ENCODE measurements around the gene PDE4B.

The PDE4B gene

DNA sequence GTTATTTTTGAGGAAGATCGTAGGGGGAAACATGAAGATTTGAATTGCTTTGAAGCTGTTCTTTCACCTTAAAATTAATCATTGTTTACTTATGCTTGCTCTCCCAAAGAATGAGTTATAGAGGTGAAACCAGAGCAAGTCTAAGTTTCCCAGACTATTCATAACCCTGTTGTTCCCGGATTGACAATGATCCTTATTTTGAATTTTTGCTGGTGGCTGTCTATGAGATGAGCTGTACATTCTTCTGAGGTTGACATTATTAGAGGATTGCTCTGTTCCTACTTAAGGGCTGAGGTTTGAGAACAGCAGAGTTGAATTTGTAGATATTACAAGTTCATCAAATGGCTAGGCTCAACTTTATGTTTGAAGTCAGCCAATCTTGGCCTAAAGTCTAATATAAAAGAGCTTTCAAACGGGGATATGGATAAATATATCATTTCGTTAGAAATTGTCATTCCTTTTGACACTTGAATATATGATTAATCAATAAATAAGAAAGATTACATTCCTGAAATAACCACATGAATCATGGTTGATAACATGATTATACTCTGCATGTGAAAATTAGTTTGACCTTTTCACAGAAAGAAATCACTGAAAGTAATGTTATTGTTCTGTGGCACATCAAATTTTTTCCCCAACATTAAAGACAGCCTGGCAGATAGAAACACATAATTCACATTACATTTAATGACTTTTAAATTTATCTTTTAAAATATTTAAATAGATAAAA, 19.1 kb upstream of the PDE4B start:
- H3K4me3 ChIP-seq (ENCODE audit: low read length) = no peak overlapping the region
- H3K27me3 ChIP-seq (ENCODE audit: insufficient read depth, low read length) = no peaks in the 10 kb centered on the region
- no peaks in the 10 kb centered on the region for H3K36me3 ChIP-seq (ENCODE audit: insufficient read depth, low read depth, low read length)
- no peak overlapping the region for H3K27ac ChIP-seq (ENCODE audit: low read length)
- H3K4me1 ChIP-seq (ENCODE audit: insufficient read depth, low read length) = no peaks in the 10 kb centered on the region
- no peaks in the 10 kb centered on the region for H3K9me3 ChIP-seq (ENCODE audit: insufficient read depth, low read depth, low read length)
- H3K9ac ChIP-seq (ENCODE audit: low read depth, low read length) = no peak overlapping the region

DNA sequence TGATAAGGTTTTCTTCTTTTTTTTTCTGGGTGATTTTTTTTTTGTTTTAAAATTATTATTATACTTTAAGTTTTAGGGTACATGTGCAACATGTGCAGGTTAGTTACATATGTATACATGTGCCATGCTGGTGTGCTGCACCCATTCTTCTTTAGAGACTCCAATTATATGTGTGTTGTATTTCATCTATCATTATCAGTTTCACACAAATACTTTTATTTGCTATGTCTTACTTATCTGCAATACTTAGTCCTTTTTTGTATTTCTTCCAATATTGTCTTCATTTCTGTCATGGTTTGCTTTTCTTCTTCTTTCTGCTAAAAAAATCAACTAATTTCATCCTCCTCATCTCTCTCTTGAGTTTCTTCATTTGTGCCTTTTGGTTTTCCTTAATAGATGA, 3.9 kb upstream of the PDE4B start:
- no peaks in the 10 kb centered on the region for H3K4me1 ChIP-seq (ENCODE audit: insufficient read depth, low read length)
- H3K36me3 ChIP-seq (ENCODE audit: insufficient read depth, low read depth, low read length) = no peaks in the 10 kb centered on the region
- H3K9me3 ChIP-seq (ENCODE audit: insufficient read depth, low read depth, low read length) = no peaks in the 10 kb centered on the region
- no peak overlapping the region for H3K4me3 ChIP-seq (ENCODE audit: low read length)
- H3K9ac ChIP-seq (ENCODE audit: low read depth, low read length) = no peak overlapping the region
- no peak overlapping the region for H3K27ac ChIP-seq (ENCODE audit: low read length)
- peaks cover 43% of the 10 kb centered on the region for H3K27me3 ChIP-seq (ENCODE audit: insufficient read depth, low read length)

DNA sequence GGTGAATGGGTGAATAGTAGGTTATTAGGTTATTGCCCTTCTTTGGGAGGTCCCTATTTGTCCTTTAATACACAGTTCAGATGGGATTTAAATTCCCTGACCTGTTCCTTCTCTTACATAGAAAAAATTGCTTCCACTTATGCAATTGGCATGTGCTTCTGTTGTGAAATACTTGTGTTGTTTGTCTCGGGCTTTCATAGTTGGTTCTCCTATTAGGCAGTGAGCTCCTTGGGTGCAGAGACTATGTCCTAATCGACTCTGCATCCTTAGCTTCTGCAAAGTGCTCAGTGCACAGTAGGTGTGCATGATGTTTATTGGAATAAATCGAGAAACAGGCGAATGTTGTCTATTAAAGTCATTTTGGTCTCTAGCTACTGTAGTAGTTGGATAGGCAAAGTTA, 1.3 kb upstream of the PDE4B start:
- Histone ChIP-seq H3K36me3 (ENCODE audit: insufficient read depth, low read depth, low read length) (no peaks in the 10 kb centered on the region), H3K4me1 (ENCODE audit: insufficient read depth, low read length) (no peaks in the 10 kb centered on the region), H3K27me3 (ENCODE audit: insufficient read depth, low read length) (peaks cover 69% of the 10 kb centered on the region), H3K27ac (ENCODE audit: low read length) (no peak overlapping the region), H3K9me3 (ENCODE audit: insufficient read depth, low read depth, low read length) (no peaks in the 10 kb centered on the region), H3K4me3 (ENCODE audit: low read length) (no peak overlapping the region), H3K9ac (ENCODE audit: low read depth, low read length) (no peak overlapping the region)

- Histone ChIP-seq H3K9me3 (ENCODE audit: insufficient read depth, low read depth, low read length) (no peaks in the 10 kb centered on the region), H3K36me3 (ENCODE audit: insufficient read depth, low read depth, low read length) (no peaks in the 10 kb centered on the region), H3K27ac (ENCODE audit: low read length) (no peak overlapping the region), H3K9ac (ENCODE audit: low read depth, low read length) (no peak overlapping the region), H3K4me1 (ENCODE audit: insufficient read depth, low read length) (no peaks in the 10 kb centered on the region), H3K4me3 (ENCODE audit: low read length) (peak overlapping the region; percentile 84), H3K27me3 (ENCODE audit: insufficient read depth, low read length) (peaks cover 72% of the 10 kb centered on the region)
These were observed 660 bp upstream of the PDE4B start for GRCh38 chr1:65791801-65792668.

- H3K9ac ChIP-seq (ENCODE audit: low read depth, low read length) = peak overlapping the region; percentile 49; the same call in 1 of the 2 replicates
- peak overlapping the region; percentile 84 for H3K4me3 ChIP-seq (ENCODE audit: low read length)
- peaks cover 72% of the 10 kb centered on the region for H3K27me3 ChIP-seq (ENCODE audit: insufficient read depth, low read length)
These were observed 651 bp downstream of the PDE4B start for GRCh38 chr1:65793359-65793732.

DNA sequence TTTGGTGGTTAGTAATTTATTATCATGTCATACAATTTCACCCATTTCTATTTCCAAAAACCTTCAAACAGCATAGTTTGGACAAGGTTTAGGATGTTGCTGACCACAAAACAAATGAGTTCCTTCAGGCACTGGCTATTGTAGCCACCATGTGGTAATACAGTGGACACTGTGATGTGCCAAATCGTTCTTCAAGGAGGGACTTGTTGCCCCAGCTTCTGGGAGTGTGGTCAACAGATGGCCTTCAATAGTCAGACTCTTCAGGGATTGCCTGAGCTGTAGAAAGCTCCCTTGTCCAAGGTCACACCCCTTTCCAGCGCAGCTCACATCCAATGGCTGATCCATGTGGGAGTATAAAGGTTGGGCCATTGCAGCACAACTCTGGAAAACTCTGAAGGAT, 2.6 kb downstream of the PDE4B start:
- Histone ChIP-seq H3K27ac (ENCODE audit: low read length) (no peak overlapping the region), H3K9ac (ENCODE audit: low read depth, low read length) (no peak overlapping the region), H3K4me1 (ENCODE audit: insufficient read depth, low read length) (no peaks in the 10 kb centered on the region), H3K36me3 (ENCODE audit: insufficient read depth, low read depth, low read length) (no peaks in the 10 kb centered on the region), H3K9me3 (ENCODE audit: insufficient read depth, low read depth, low read length) (no peaks in the 10 kb centered on the region), H3K27me3 (ENCODE audit: insufficient read depth, low read length) (peaks cover 63% of the 10 kb centered on the region), H3K4me3 (ENCODE audit: low read length) (no peak overlapping the region)

More at GRCh38 chr1:65793359-65793732, 651 bp downstream of the PDE4B start:
- Histone ChIP-seq H3K9me3 (ENCODE audit: insufficient read depth, low read depth, low read length) (no peaks in the 10 kb centered on the region), H3K27ac (ENCODE audit: low read length) (no peak overlapping the region), H3K4me1 (ENCODE audit: insufficient read depth, low read length) (no peaks in the 10 kb centered on the region), H3K36me3 (ENCODE audit: insufficient read depth, low read depth, low read length) (no peaks in the 10 kb centered on the region)

DNA sequence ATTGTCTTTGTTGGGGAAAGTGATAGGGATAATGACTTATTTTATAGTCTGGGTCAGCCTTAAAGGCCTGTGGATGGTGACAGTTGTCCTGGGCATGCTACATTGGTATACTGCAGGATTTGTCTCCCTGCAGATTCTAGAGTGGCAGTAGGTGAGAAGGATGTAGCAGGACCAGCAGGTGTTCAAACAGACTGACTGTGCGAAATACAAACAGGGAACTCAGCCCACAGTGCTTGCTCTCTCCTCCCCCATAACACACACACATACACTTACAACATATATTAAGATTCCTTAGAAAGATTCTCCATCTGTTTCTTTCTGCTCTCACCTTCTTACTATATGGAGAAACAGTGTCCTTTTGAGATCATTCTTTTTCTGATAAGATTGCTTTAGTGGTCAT, 6.9 kb downstream of the PDE4B start:
- H3K36me3 ChIP-seq (ENCODE audit: insufficient read depth, low read depth, low read length) = no peaks in the 10 kb centered on the region
- H3K9me3 ChIP-seq (ENCODE audit: insufficient read depth, low read depth, low read length) = no peaks in the 10 kb centered on the region
- no peaks in the 10 kb centered on the region for H3K4me1 ChIP-seq (ENCODE audit: insufficient read depth, low read length)
- H3K9ac ChIP-seq (ENCODE audit: low read depth, low read length) = no peak overlapping the region
- no peak overlapping the region for H3K4me3 ChIP-seq (ENCODE audit: low read length)
- no peak overlapping the region for H3K27ac ChIP-seq (ENCODE audit: low read length)
- H3K27me3 ChIP-seq (ENCODE audit: insufficient read depth, low read length) = peaks cover 20% of the 10 kb centered on the region

GRCh38 chr1:65804584-65804983, 11.9 kb downstream of the PDE4B start:
- no peak overlapping the region for H3K4me3 ChIP-seq (ENCODE audit: low read length)
- no peak overlapping the region for H3K9ac ChIP-seq (ENCODE audit: low read depth, low read length)
- no peak overlapping the region for H3K27ac ChIP-seq (ENCODE audit: low read length)
- no peaks in the 10 kb centered on the region for H3K27me3 ChIP-seq (ENCODE audit: insufficient read depth, low read length)
- no peaks in the 10 kb centered on the region for H3K4me1 ChIP-seq (ENCODE audit: insufficient read depth, low read length)
- H3K36me3 ChIP-seq (ENCODE audit: insufficient read depth, low read depth, low read length) = no peaks in the 10 kb centered on the region
- H3K9me3 ChIP-seq (ENCODE audit: insufficient read depth, low read depth, low read length) = no peaks in the 10 kb centered on the region

- no peak overlapping the region for H3K4me3 ChIP-seq (ENCODE audit: low read length)
- H3K9ac ChIP-seq (ENCODE audit: low read depth, low read length) = no peak overlapping the region
- H3K9me3 ChIP-seq (ENCODE audit: insufficient read depth, low read depth, low read length) = no peaks in the 10 kb centered on the region
- no peaks in the 10 kb centered on the region for H3K27me3 ChIP-seq (ENCODE audit: insufficient read depth, low read length)
- no peak overlapping the region for H3K27ac ChIP-seq (ENCODE audit: low read length)
- H3K4me1 ChIP-seq (ENCODE audit: insufficient read depth, low read length) = no peaks in the 10 kb centered on the region
- no peaks in the 10 kb centered on the region for H3K36me3 ChIP-seq (ENCODE audit: insufficient read depth, low read depth, low read length)
These were observed 19.4 kb downstream of the PDE4B start for GRCh38 chr1:65812065-65812464.

DNA sequence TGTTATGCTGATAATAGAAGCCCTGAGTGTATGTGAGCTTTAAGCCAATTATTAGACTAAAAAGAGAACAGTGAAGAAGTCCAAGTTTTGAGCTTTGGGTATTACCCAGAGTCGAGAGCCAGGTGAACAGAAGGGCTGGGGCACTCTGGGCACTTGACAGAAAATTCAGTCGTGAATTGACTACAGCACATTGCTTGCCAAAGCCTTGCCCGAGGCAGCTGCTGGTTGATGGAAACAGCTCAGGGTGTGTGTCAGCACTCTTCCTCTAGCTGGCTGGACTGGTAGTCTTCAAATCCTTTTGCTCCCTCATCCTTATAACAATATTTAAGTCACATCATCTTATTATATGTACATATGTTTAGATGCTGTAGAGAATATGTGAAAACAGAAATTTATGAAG, 21.3 kb downstream of the PDE4B start:
- Histone ChIP-seq H3K27me3 (ENCODE audit: insufficient read depth, low read length) (no peaks in the 10 kb centered on the region), H3K27ac (ENCODE audit: low read length) (no peak overlapping the region), H3K36me3 (ENCODE audit: insufficient read depth, low read depth, low read length) (no peaks in the 10 kb centered on the region), H3K9me3 (ENCODE audit: insufficient read depth, low read depth, low read length) (no peaks in the 10 kb centered on the region), H3K4me3 (ENCODE audit: low read length) (no peak overlapping the region), H3K4me1 (ENCODE audit: insufficient read depth, low read length) (no peaks in the 10 kb centered on the region), H3K9ac (ENCODE audit: low read depth, low read length) (no peak overlapping the region)

GRCh38 chr1:65814752-65815151, 22.1 kb downstream of the PDE4B start:
- Histone ChIP-seq H3K36me3 (ENCODE audit: insufficient read depth, low read depth, low read length) (no peaks in the 10 kb centered on the region), H3K27ac (ENCODE audit: low read length) (no peak overlapping the region), H3K4me3 (ENCODE audit: low read length) (no peak overlapping the region), H3K27me3 (ENCODE audit: insufficient read depth, low read length) (no peaks in the 10 kb centered on the region), H3K9ac (ENCODE audit: low read depth, low read length) (no peak overlapping the region), H3K4me1 (ENCODE audit: insufficient read depth, low read length) (no peaks in the 10 kb centered on the region), H3K9me3 (ENCODE audit: insufficient read depth, low read depth, low read length) (no peaks in the 10 kb centered on the region)

GRCh38 chr1:65817891-65818290, 25.2 kb downstream of the PDE4B start:
- Histone ChIP-seq H3K9me3 (ENCODE audit: insufficient read depth, low read depth, low read length) (no peaks in the 10 kb centered on the region), H3K4me1 (ENCODE audit: insufficient read depth, low read length) (no peaks in the 10 kb centered on the region), H3K27me3 (ENCODE audit: insufficient read depth, low read length) (no peaks in the 10 kb centered on the region), H3K27ac (ENCODE audit: low read length) (no peak overlapping the region), H3K4me3 (ENCODE audit: low read length) (no peak overlapping the region), H3K36me3 (ENCODE audit: insufficient read depth, low read depth, low read length) (no peaks in the 10 kb centered on the region), H3K9ac (ENCODE audit: low read depth, low read length) (no peak overlapping the region)
